Suppressor macrophage (primary cell): ENCODE measurements around the gene SLPI.

Experiments
- DNase-seq, 4 experiments: peaks; one replicate each; pipeline ENCODE4 v3.0.0-alpha.2; 2020 to 2022

SLPI gene

DNA sequence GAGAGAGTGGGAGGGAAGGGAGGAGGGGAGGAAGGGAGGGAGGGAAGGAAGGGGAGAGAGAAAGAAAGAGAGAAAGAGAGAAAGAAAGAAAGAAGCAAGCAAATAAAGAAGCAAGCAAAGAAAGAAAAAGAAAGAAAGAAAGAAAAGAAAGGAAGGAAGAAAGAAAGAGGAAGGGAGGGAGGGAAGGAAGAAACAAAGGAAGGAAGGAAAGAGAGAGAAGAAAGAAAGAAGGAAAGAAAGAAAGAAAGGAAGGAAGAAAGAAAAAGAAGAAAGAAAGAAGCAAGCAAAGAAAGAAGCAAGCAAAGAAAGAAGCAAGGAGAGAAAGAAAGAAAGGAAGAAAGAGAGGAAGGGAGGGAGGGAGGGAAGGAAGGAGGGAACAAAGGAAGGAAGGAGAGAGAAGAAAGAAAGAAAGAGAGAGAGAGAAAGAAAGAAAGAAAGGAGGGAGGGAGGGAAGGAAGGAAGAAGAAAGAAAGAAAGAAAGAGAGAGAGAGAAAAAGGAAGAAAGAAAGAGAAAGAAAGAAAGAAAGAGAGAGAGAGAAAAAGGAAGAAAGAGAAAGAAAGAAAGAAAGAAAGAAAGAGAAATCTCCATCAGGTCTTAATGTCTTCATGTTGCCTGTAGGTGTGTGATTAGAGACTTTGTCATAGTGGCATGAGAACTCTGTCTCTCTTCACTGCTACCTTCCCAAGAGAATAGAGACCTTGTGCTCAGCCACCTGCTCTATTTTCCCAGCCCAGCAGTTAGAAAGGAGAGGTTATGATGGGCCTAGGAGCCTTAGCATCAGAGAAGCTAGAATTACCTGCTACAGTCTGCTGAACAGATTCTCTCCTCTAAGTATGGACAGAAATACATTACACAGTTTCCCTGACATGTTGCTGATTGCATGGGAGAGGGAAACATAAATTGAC is 42.5 kb downstream of the SLPI start:
- no peak for DNase-seq

GRCh38 chr20:45209924-45210323 is 44.4 kb downstream of the SLPI start:
- no peak for DNase-seq

- peak in 3 of 4 experiments; percentile 4 to 30 (median 17) for DNase-seq
Measured at GRCh38 chr20:45206725-45207124, 47.6 kb downstream of the SLPI start, which contains the start of gene SEMG1. TSS of gene SEMG1 (plus strand) at chr20:45207033. CDS start at chr20:45207054, 21 bp downstream.
